CD4-positive, alpha-beta memory T cell (primary cell): ENCODE results near the gene FAM25A. TPM values are rescaled to one million over a fixed set of nuclear protein-coding genes. Genes with fewer than 3 reads are reported as not detected.
"Not testable (repeated sequence)": the region's sequence is repeated elsewhere in the genome, so short reads cannot be mapped to it uniquely, and the experiment has no call there.

ENCODE experiments used
- CTCF ChIA-PET: fragments of 350-600 bp; sonication (Branson Sonifier 250); formaldehyde crosslinking; loops from one replicate; lab custom pipeline; 2021; ENCODE audit warnings: inconsistent platforms; ENCODE audit not compliant: partially characterized antibody; lab: Charles Lee
- POLR2A ChIA-PET: fragments of 350-600 bp; sonication (Branson Sonifier 250); formaldehyde crosslinking; loops from one replicate; lab custom pipeline; 2021; ENCODE audit not compliant: partially characterized antibody; lab: Charles Lee
- DNase-seq, 5 donors: peaks; one replicate each; pipeline versions ENCODE4 v3.0.0 to v3.0.0-alpha.2; 2020 to 2022; ENCODE audit warnings: mixed read lengths in 1 of 5
- H3K27ac ChIP-seq: one replicate; pipeline ENCODE4 v1.7.0; 2013; ENCODE audit warnings: low read depth, low read length
- H3K27me3 ChIP-seq: 2 replicates; pipeline ENCODE4 v1.7.0; 2013; ENCODE audit warnings: mild to moderate bottlenecking, low read length, moderate library complexity; ENCODE audit not compliant: insufficient read depth
- H3K36me3 ChIP-seq: 2 replicates; pipeline ENCODE4 v1.7.0; 2013; ENCODE audit warnings: mild to moderate bottlenecking, low read length, moderate library complexity; ENCODE audit not compliant: insufficient read depth
- H3K4me1 ChIP-seq: 2 replicates; pipeline ENCODE4 v1.7.0; 2013; ENCODE audit warnings: mild to moderate bottlenecking, low read length, moderate library complexity; ENCODE audit not compliant: insufficient read depth
- H3K4me3 ChIP-seq, 2 donors: one replicate each; pipeline ENCODE4 v1.7.0; 2013; ENCODE audit warnings: low read length in 2 of 2, mild to moderate bottlenecking in 1 of 2
- H3K9me3 ChIP-seq, 2 donors: one replicate each; pipeline ENCODE4 v1.7.0; 2013; ENCODE audit warnings: low read length in 2 of 2, control low read depth in 1 of 2; ENCODE audit not compliant: control insufficient read depth in 1 of 2
- H3K27ac Mint-ChIP-seq, 7 donors: one replicate each; pipeline ENCODE4 v1.8.0; 2020 to 2021; ENCODE audit warnings: mixed read lengths in 7 of 7, mild to moderate bottlenecking in 6 of 7, inconsistent platforms in 3 of 7, moderate library complexity in 3 of 7
- H3K27me3 Mint-ChIP-seq, 2 donors: one replicate each; pipeline ENCODE4 v1.8.0; 2020 to 2021; ENCODE audit warnings: mixed read lengths in 2 of 2
- H3K36me3 Mint-ChIP-seq, 2 donors: one replicate each; pipeline ENCODE4 v1.8.0; 2020 to 2021; ENCODE audit warnings: mixed read lengths in 2 of 2, inconsistent platforms in 1 of 2, mild to moderate bottlenecking in 1 of 2
- H3K4me1 Mint-ChIP-seq, 4 donors: one replicate each; pipeline ENCODE4 v1.8.0; 2020 to 2021; ENCODE audit warnings: mixed read lengths in 4 of 4, mild to moderate bottlenecking in 1 of 4
- H3K4me3 Mint-ChIP-seq, 8 donors: one replicate each; pipeline ENCODE4 v1.8.0; 2020 to 2021; ENCODE audit warnings: mixed read lengths in 8 of 8, mild to moderate bottlenecking in 7 of 8, moderate library complexity in 6 of 8, inconsistent platforms in 3 of 8
- H3K9me3 Mint-ChIP-seq, 8 donors: one replicate each; pipeline ENCODE4 v1.8.0; 2020 to 2021; ENCODE audit warnings: mixed read lengths in 8 of 8, mild to moderate bottlenecking in 5 of 8, inconsistent platforms in 3 of 8, moderate library complexity in 1 of 8
- intact Hi-C: fragments of 100-400 bp; cut with micrococcal nuclease; formaldehyde crosslinking; loops from one replicate; pipeline ENCODE4 v1.15.1; 2023
- polyA plus RNA-seq, 2 donors: library from polyadenylated mRNA; unstranded; fragments of 300-500 nt; fragmentation: Illumina TruSeq; gene quantifications; one replicate each; pipeline ENCODE4 v1.2.3, GENCODE V29; 2021
- total RNA-seq, 2 experiments: library from RNA; stranded (reverse); gene quantifications; one replicate each; pipeline ENCODE4 v1.2.3, GENCODE V29; 2021

The FAM25A gene
- total and polyA plus RNA-seq, 4 experiments from 2014 or later, result not detected

GRCh38 chr10:86992456-86992855 is 27.6 kb upstream of the FAM25A start:
- Histone ChIP-seq H3K4me3 (no peak overlapping the region), H3K9me3 (no peaks in the 10 kb centered on the region), H3K27ac (no peak overlapping the region), H3K27me3 (peaks cover 6% of the 10 kb centered on the region), H3K4me1 (no peaks in the 10 kb centered on the region), H3K36me3 (no peaks in the 10 kb centered on the region)
- ChIA-PET POLR2A (no interaction called here), CTCF (no interaction called here)
- Mint-ChIP-seq H3K36me3 (no peaks in the 10 kb centered on the region), H3K4me1 (no peaks in the 10 kb centered on the region), H3K27ac (no peak overlapping the region), H3K9me3 (peaks cover 0 to 2% (median 0%) of the 10 kb centered on the region in 8 donors), H3K4me3 (no peak overlapping the region), H3K27me3 (peaks cover 7 to 17% of the 10 kb centered on the region in 2 donors)
- intact Hi-C loops, result no loop called here
- no peak for DNase-seq

- Histone ChIP-seq H3K27me3 (peaks cover 6% of the 10 kb centered on the region), H3K9me3 (no peaks in the 10 kb centered on the region), H3K4me1 (no peaks in the 10 kb centered on the region), H3K27ac (no peak overlapping the region), H3K4me3 (no peak overlapping the region), H3K36me3 (no peaks in the 10 kb centered on the region)
- H3K4me1 Mint-ChIP-seq, result no peaks in the 10 kb centered on the region
- H3K9me3 Mint-ChIP-seq, result peaks cover 0 to 2% (median 0%) of the 10 kb centered on the region in 8 donors
- no peak overlapping the region for H3K27ac Mint-ChIP-seq
- ChIA-PET CTCF (no interaction called here), POLR2A (no interaction called here)
- no peak overlapping the region for H3K4me3 Mint-ChIP-seq
- no peak for DNase-seq
- peaks cover 7 to 17% of the 10 kb centered on the region in 2 donors for H3K27me3 Mint-ChIP-seq
- intact Hi-C loops, result no loop called here
- no peaks in the 10 kb centered on the region for H3K36me3 Mint-ChIP-seq
Observed at GRCh38 chr10:86992929-86993328, 27.2 kb upstream of the FAM25A start.

- H3K9me3 ChIP-seq, POLR2A ChIA-PET, H3K4me1 Mint-ChIP-seq, H3K27me3 Mint-ChIP-seq, H3K36me3 Mint-ChIP-seq, intact Hi-C loops, CTCF ChIA-PET, H3K4me3 Mint-ChIP-seq, H3K4me3 ChIP-seq, H3K27ac ChIP-seq, H3K27me3 ChIP-seq, H3K9me3 Mint-ChIP-seq, H3K27ac Mint-ChIP-seq, DNase-seq, H3K4me1 ChIP-seq, H3K36me3 ChIP-seq: not testable (repeated sequence)
Observed at GRCh38 chr10:86999802-87000403, 20.2 kb upstream of the FAM25A start.

- POLR2A ChIA-PET, result no interaction called here
- Mint-ChIP-seq H3K36me3 (no peaks in the 10 kb centered on the region), H3K4me3 (no peak overlapping the region), H3K27ac (no peak overlapping the region), H3K9me3 (no peaks in the 10 kb centered on the region), H3K4me1 (no peaks in the 10 kb centered on the region), H3K27me3 (no peaks in the 10 kb centered on the region)
- Histone ChIP-seq H3K4me1 (no peaks in the 10 kb centered on the region), H3K27ac (no peak overlapping the region), H3K36me3 (no peaks in the 10 kb centered on the region), H3K4me3 (no peak overlapping the region), H3K9me3 (no peaks in the 10 kb centered on the region), H3K27me3 (no peaks in the 10 kb centered on the region)
- no peak for DNase-seq
- CTCF ChIA-PET, result no interaction called here
- intact Hi-C loops, result no loop called here
Observed at GRCh38 chr10:87000491-87000890, 19.6 kb upstream of the FAM25A start.

- H3K27me3 ChIP-seq, H3K36me3 ChIP-seq, CTCF ChIA-PET: not testable (repeated sequence)
Observed at GRCh38 chr10:87007124-87007523, 13.0 kb upstream of the FAM25A start.

GRCh38 chr10:87007674-87008073 is 12.4 kb upstream of the FAM25A start:
- H3K4me1 Mint-ChIP-seq, CTCF ChIA-PET, H3K27ac ChIP-seq, H3K4me3 ChIP-seq, H3K27me3 Mint-ChIP-seq, intact Hi-C loops, H3K4me1 ChIP-seq, DNase-seq, H3K27ac Mint-ChIP-seq, H3K4me3 Mint-ChIP-seq, POLR2A ChIA-PET, H3K36me3 ChIP-seq, H3K9me3 ChIP-seq, H3K27me3 ChIP-seq, H3K9me3 Mint-ChIP-seq, H3K36me3 Mint-ChIP-seq: not testable (repeated sequence)

More at GRCh38 chr10:87007124-87007523, 13.0 kb upstream of the FAM25A start:
- peak overlapping the region in 1 of 7 donors; percentile 23 for H3K27ac Mint-ChIP-seq
- DNase-seq, H3K4me1 ChIP-seq, H3K4me1 Mint-ChIP-seq, H3K4me3 ChIP-seq, H3K9me3 ChIP-seq, intact Hi-C loops, H3K36me3 Mint-ChIP-seq, H3K4me3 Mint-ChIP-seq, H3K9me3 Mint-ChIP-seq, POLR2A ChIA-PET, H3K27ac ChIP-seq, H3K27me3 Mint-ChIP-seq: not testable (repeated sequence)

GRCh38 chr10:87008303-87008702 is 11.8 kb upstream of the FAM25A start:
- H3K27ac ChIP-seq, H3K27me3 ChIP-seq, H3K9me3 ChIP-seq, H3K4me1 Mint-ChIP-seq, H3K4me3 Mint-ChIP-seq, H3K4me3 ChIP-seq, H3K27ac Mint-ChIP-seq, POLR2A ChIA-PET, intact Hi-C loops, H3K9me3 Mint-ChIP-seq, H3K36me3 Mint-ChIP-seq, H3K4me1 ChIP-seq, H3K36me3 ChIP-seq, CTCF ChIA-PET, DNase-seq, H3K27me3 Mint-ChIP-seq: not testable (repeated sequence)
